H1 (cell line): ENCODE results near the gene ELOVL6. TPM values are rescaled to one million over a fixed set of nuclear protein-coding genes. Genes with fewer than 3 reads are reported as not detected.
A peak's percentile ranks its signal among the peaks of the same experiment; 100 is the strongest.

Source experiments
- CTBP2 ChIP-seq: IDR thresholded peaks from 2 replicates; pipeline ENCODE4 v1.7.0; 2011; ENCODE audit warnings: borderline replicate concordance, mild to moderate bottlenecking, moderate library complexity, mixed read lengths, low read length; ENCODE audit not compliant: insufficient read depth, insufficient read length
- HDAC6 ChIP-seq: IDR thresholded peaks from one replicate; pipeline ENCODE4 v1.7.1; 2012; ENCODE audit warnings: low read depth, mild to moderate bottlenecking, inconsistent platforms, low read length, moderate library complexity
- POLR2A ChIP-seq, 2 experiments: IDR thresholded peaks; 1 replicate in 1 of 2; 2 replicates in 1 of 2; pipeline ENCODE4 v1.6.1; 2011; ENCODE audit warnings: low read depth in 2 of 2, low read length in 2 of 2, mild to moderate bottlenecking in 2 of 2; ENCODE audit errors: control extremely low read depth in 1 of 2
- RXRA ChIP-seq: IDR thresholded peaks from 2 replicates; pipeline ENCODE4 v1.6.1; 2011; ENCODE audit warnings: low read depth, mild to moderate bottlenecking, low read length, moderate library complexity; ENCODE audit not compliant: insufficient read depth
- SIN3A ChIP-seq, 2 experiments: IDR thresholded peaks in 1 of 2; conservative IDR thresholded peaks in 1 of 2; 2 replicates each; pipeline ENCODE4 v1.6.1; 2011 to 2012; ENCODE audit warnings: low read length in 2 of 2, improper control_type of control experiment in 1 of 2, low read depth in 1 of 2, mild to moderate bottlenecking in 1 of 2
- polyA plus RNA-seq, 7 experiments: library from polyadenylated mRNA; depleted of rRNA in 3 of 7; stranded (reverse) in 5 of 7; unstranded in 2 of 7; fragments of >200 nt in 5 of 7; fragments of 200-250 nt in 2 of 7; gene quantifications; 1 replicate in 5 of 7; 2 replicates in 1 of 7; 4 replicates in 1 of 7; pipeline versions ENCODE4 v1.2.1 to v1.2.3, GENCODE V29; 2011 to 2013; ENCODE audit warnings: missing spikeins in 2 of 7, mixed read lengths in 2 of 7
- total RNA-seq: library from RNA; stranded (reverse); fragmentation: NEBNext Ultra II Directional; extraction: Animal tissue kit (Norgen Biotek cat#: 25700); gene quantifications from 2 replicates; pipeline ENCODE4 v1.2.1, GENCODE V29; 2021

ELOVL6 gene
- total and polyA plus RNA-seq, 2 of the 8 experiments (the other 6 are each of a cell fraction or from before 2014, with no cell fraction given) = 27.8 to 86.6 TPM

DNA sequence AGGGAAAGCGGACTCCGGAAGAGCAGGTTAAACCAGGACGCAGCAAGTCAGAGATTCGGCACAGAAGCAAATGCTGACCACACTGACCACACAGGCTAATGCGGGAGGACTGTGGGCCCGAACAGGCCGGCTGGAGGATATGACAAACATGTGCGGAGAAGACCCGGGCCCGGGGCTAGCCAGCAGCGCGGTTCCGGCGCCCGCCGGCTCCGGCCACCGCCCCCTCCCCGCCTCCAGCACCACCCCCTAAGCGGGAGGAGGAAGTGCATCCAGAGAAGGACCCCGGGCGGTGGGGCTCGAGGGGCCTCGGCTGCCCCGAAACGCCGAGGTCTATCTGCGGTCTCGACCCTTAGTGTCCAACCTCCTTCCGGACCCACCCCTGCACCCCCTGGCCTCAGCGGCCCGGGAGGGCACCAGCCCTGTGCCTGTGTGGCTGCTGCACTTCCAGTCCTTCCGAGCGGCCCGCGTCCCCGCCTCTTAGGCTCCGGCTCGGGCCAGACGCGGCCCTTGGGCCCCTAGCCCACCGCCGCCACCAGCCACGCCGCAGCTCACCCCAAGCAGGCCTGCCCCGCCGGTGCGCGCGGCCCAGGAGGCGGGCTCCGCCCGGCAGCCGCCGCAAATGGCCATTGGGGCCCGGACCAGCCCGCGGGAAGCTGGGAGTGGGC is 2.1 kb downstream of the ELOVL6 start (continued):
- TF ChIP-seq CTBP2 (no peak), SIN3A (conservative IDR thresholded peaks at IDR 0.05 in 1 of 2, IDR thresholded peaks at IDR 0.05 in 1 of 2; ENCODE audit: low read depth in 1 of 2, low read length in 2 of 2) (peak in 1 of 2 experiments; percentile 42; a peak in 1 of 4 replicates), HDAC6 (no peak), POLR2A (IDR thresholded peaks at IDR 0.05; ENCODE audit: control extremely low read depth in 1 of 2, low read depth in 2 of 2, low read length in 2 of 2) (peak; percentile 30 to 75; a peak in 2 of 3 replicates), RXRA (no peak)
